Activated CD8-positive, alpha-beta memory T cell treated with anti-CD3 and anti-CD28 coated beads for 4 hours (primary cell): ENCODE data around the gene WRAP73.
A peak's percentile ranks its signal among the peaks of the same experiment; 100 is the strongest.
"Not testable (repeated sequence)": the region's sequence is repeated elsewhere in the genome, so short reads cannot be mapped to it uniquely, and the experiment has no call there.

Experiments
- DNase-seq, 2 donors: peaks; one replicate each; pipeline ENCODE4 v3.0.0-alpha.2; 2020; ENCODE audit warnings: low read depth in 2 of 2

WRAP73 gene

DNA sequence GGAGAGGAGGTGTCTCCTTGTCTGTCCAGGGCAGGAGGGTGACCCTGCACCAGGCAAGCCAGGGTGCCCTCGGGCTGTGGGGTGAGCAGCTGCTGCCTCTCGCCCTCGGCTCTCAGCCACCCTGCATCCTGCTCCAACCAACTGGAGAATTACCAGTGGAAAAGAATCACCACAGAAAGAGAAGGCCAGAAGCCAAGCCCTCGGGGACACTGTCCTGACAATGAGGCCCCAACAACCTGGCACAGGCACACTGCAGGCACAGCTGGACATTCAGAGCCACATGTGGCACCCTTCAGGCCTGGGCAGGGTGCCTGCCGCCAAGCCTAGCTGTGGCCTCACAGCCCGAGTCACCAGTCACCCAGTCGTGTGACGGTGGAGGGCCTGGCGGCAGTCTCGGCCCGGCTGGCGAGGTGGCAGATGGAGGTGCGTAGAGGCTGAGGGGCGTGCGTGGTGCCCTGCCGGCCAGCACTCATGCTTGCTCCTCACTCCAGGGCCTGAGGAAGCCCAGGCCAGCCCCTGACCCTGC lies 50.6 kb downstream of the WRAP73 start:
- DNase-seq, result no peak

DNA sequence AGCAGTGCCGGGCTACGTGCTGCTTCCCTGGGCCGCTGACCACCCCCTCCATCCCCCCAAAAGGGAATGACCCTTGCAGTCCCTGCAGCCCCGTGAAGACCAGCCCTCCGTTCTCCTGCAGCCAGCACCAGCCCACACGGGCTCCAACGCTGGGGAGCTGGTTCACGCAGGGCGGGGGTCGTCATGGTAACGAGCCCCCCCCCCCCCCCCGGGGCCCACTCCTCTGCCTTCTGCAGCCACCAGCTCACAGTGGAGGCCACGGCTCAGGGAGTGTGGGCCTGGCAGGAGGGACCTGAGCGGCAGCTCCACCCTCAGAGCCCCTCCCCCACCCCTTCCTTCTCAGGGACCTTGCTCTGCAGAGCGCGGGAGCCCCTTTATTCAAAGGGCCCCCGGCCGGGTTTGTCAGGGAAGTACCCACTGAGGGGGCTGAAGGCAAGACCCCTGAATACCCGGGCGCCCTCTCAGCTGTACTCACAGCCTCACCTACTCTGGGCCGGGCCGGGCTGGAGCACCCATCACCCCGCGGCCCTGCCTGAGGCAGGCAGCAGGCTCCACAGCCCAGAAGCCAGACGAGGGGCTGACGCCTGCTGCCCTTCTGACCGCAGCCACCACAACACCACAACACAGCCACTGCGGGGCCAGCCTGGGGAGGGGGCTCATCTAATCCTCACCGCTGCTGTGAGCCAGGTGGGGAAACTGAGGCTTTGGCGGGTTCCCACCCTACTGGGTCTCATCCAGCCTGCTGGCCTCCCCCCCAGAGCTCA lies 51.2 kb downstream of the WRAP73 start:
- DNase-seq, result no peak

DNA sequence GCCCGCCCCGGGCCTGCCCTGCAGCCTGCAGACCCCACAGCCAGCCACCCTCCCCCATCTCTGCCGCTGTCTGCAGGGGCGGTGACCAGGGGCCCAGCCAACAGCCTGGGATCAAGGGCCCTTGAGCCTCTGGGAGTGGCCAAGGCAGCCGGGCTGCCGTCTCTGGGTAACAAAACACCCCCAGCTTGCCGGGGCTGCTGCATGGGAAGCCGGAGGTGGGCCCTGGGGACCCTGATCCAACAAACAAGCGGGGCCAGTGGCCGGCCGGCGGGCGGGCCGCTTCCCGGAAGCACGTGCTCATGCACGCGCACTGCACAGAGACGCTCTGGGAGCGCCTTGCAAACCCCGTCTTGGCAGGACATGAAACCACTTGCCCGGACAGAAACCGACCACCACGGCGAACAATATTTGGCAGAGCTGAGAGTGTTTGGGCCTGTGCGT lies 51.8 kb downstream of the WRAP73 start:
- no peak for DNase-seq

DNA sequence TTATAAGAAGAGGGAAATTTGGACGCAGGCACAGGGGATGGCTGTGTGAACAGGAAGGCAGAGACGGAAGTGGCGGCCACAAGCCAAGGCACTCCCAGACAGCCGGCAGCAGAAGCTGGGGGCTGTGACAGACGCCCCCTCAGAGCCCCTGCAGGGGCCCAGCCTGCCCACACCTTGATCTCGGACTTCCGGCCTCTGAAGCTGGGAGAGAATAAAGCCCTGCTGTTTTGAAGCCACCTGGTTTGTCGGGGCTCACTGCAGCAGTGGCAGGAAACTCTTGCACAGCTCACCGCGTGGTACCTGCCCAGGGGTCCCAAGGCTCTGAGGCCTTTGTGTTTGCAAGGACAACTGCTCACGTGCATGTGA lies 52.3 kb downstream of the WRAP73 start:
- no peak for DNase-seq

- no peak for DNase-seq
These were observed 53.0 kb downstream of the WRAP73 start for GRCh38 chr1:3596663-3597598.

DNA sequence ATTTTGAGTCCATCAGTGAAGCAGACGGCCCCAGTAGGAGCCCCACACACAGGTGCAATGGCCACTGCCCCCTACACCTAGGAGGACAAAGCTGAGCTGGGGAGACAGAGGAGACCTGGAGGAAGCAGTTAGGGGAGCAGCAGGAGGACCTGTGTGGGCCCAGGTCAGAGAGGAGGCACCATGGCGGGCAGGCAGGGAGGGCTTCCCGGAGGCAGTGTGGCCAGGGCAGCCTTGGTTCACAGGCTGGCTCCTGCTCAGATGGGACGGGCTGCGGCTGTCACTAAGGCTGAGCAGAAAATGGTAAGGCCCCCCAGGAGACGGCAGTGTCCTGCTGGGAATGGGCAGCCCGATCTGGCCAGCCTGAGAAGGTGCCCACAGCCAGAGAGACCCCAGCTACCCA lies 54.0 kb downstream of the WRAP73 start:
- no peak for DNase-seq

DNA sequence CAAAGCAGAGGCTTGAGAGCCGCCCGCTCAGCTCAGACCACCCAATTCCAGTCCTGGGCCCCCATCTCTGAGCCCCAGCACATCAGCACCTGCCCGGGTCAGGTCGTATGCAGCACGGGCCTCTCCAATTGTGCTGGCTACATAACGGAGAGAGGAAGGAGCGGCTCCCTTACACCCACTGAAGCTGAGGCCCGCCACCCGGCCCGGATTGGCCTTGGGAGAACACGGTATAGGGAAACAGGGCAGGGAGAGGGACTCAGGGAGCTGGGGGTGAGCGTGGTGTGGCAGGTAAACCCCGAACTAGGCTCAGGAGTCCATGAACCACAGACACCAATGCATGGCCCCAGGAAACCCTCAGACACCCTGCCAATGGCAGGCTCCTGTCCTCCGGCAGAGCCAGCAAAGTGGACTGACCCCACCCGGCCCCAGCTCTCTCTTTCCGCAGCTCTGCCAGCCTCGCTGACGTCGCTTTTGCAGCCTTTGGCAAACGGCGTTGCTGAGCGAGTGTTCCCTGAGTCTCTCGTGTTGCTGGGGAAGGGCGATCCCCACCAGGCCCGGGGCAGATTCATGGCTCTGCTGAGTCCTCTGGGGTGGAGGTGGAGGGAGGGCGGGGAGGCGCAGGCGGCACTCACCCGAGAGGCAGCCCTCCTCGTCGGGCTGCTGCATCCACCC lies 55.1 kb downstream of the WRAP73 start:
- DNase-seq, result no peak

GRCh38 chr1:3593745-3594144 lies 56.2 kb downstream of the WRAP73 start:
- DNase-seq, result no peak

- DNase-seq, result no peak
These were observed 56.6 kb downstream of the WRAP73 start for GRCh38 chr1:3593334-3593733.

DNA sequence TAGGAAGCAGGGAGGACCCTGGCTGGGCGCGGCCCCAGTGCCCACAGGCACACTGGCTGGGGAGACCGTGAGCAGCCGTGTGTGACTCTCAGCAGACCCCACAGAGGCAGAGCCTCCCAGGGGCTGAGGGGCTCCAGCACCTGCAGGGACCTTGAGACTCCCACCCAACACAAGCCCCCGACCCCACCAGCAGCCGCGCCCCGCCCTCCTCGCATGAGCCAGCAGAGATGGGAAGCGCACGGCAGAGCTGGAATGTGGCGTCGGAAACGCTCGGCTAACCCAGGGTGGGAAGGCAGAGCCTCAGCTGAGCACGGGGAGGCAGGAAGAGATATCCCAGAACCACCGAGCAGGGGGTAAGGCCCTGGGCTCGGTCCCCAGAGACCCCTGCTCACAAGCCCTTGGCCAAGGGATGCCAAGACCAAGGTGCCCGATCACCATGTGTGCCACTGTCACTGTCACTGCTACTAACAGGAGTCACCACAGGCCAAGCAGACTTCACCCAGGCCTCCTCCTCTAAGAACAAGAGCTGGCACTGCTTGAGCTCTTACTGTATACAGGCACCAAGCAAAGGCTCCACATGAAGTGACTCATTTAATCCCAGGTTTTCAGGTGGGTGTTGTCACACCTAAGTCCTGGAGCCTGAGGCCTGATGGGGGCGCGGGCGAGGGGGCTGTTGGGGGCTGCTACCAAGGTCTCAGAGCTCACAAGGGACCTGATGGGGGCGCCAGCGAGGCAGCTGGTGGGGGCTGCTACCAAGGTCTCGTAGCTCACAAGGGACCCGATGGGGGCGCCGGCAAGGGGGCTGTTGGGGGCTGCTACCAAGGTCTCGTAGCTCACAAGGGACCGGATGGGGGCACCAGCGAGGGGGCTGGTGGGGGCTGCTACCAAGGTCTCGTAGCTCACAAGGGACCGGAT lies 58.7 kb downstream of the WRAP73 start:
- no peak for DNase-seq

DNA sequence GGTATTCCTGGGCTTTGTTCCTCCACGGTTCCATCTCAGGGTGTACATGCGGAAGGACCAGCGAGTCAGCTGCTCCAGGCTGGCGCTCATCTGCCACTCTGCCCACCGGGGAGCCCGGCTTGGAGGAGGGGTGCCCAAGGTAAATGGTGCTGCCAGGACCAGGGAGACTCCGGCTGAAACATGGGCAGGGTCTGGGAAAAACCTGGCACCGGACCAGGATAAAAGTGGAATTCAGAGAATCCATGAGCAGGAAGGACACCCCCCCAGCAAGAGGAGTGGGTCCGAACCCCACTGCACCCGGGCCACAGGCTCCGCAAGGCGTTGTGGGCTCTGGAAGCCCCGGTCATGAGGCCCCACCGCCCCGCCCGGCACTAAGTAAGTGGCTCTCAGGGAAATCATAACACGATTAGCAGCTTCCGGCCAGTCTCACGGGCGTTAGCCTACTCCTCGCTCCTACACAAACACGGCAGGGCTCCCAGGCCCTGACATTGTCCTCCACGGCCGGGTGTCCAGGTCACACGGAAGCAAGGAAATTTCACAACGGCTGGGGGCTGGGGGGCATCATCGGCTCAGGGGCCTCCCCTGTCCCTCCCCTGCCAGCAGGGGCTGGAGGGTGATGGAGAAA lies 59.7 kb downstream of the WRAP73 start:
- DNase-seq, result no peak

DNA sequence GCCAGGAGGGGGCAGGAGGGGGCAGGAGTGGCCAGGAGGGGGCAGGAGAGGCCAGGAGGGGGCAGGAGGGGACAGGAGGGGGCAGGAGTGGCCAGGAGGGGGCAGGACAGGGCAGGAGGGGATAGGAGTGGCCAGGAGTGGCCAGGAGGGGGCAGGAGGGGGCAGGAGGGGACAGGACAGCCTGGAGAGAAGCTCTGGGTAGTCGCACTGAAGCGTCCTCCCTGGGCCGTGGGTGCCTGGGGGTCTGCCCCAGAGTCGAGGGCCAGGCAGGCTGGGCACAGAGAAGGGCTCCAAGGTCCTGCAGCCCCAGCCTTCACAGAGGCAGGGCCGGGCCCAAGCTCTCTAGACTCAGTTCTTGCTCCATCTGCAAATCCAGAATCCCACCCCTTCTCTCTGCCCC lies 61.5 kb downstream of the WRAP73 start:
- no peak for DNase-seq

DNA sequence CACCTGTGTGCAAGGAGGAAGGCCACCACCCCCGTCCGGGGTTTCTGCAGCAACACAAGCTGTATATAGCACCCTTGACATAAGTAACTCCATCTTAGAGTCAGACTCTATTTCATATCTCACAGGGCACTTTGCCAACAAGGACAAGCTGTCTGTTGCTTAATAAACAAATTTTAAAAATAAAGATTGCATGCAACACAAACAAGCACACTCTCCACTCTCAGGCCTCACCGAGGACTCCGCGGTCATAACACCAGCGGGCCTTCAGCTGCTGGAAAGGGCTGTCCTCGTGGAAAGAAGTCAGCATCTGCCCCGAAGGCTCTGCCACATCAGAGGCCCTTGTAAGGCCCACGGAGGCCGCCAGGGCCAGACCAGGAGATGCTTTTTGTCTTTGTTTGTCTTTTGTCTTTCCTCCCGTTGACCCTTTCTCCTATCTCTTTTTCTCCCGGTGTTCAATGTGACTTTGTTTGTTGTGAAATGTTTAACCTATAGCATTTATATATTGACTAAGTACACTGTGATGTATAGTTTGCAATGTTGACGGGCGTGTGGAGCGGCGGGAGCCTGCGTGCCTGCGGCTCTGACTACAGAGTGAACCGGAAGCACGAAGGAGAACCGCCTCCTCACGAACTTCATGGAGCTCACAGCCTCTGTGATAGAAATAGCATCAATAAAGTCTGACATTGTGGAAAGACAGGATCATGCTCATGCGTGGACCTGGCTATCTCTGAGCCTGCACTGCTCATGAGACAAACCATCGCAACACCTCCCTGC lies 62.7 kb downstream of the WRAP73 start:
- no peak for DNase-seq

DNA sequence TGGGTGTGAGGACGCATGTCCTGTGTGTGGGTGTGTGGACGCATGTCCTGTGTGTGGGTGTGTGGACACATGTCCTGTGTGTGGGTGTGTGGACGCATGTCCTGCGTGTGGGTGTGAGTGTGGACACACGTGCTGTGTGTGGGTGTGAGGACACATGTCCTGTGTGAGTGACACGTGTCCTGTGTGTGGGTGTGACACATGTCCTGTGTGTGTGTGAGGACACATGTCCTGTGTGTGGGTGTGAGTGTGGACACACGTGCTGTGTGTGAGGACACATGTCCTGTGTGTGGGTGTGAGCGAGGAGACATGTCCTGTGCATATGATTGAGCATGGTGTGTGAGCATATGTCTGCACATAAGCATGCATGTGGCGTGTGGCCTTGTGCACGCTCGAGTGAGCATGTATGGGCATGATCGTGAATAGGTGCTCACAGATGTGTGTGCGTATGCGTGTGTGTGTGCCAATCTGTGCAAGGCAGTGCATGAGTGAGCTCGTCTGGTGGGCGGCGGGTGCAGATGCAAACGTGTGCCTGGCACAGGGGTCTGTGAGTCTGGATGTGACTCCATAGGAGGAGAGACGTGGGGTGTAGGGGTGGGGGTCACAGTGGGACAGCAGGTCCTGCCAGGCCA lies 63.8 kb downstream of the WRAP73 start:
- DNase-seq, result no peak

GRCh38 chr1:3585353-3585868 lies 64.5 kb downstream of the WRAP73 start:
- DNase-seq, result not testable (repeated sequence)

GRCh38 chr1:3584915-3585314 lies 65.0 kb downstream of the WRAP73 start:
- peak in 1 of 2 donors; percentile 24 for DNase-seq

DNA sequence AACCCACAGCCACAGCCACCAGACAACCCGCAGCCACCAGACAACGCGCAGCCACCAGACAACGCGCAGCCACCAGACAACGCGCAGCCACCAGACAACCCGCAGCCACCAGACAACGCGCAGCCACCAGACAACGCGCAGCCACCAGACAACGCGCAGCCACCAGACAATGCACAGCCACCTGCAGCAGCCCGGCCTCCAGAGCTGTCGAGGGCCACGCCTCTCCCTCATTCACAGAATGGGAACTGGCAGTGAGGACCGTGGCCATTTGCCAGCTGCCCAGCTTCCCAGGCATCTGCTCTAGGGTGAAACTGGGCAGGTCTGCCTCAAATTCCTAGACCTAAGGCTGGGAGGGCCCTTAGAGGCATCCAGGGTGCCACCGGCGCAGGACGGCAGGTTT lies 66.2 kb downstream of the WRAP73 start:
- not testable (repeated sequence) for DNase-seq

DNA sequence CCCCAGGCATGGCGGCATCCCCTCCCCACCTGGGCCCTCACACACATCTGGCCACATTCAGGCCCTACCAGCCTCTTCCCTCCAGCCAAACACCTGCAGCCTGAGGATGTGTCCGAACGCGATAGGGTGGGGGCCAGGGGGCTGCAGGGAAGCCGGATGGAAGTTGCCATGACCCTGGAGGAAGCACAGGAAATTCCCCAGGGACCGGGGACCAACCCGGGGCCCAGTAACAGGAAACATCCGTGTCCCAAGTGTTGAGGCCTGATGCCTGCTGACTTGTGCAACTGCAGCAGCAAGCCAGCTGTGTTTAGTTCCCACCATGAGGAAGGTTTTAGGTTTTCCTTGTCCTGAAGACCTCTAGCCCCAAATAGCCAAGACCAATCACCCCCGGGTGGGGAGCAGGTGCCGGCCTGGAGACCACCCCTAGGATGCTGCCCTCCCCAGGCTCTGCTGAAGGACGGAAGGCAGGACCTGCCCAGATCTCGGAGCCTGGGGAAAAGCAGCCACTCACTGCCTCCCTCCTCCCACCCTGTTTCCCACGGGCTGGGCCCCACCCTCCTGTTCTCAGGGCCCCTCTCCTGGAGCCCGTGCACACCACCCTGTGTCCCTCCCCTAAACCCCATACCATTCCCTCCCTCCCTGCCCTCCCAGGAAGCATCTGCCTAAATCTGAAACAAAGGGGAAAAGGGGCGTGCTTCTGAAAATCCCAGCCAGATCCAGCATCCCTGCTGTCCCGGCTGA lies 68.4 kb downstream of the WRAP73 start:
- no peak for DNase-seq
